Activated CD4-positive, alpha-beta T cell treated with anti-CD3 and anti-CD28 coated beads, Interleukin-10, Interleukin-2, amounts not matched to agents 100 ng/mL and 50 ng/mL, durations not matched to agents 16 hours and 8 hours (primary cell): ENCODE data around the gene SLC10A1.

Experiments
- DNase-seq: peaks from one replicate; pipeline ENCODE4 v3.0.0-alpha.2; 2020

SLC10A1 gene

GRCh38 chr14:69807192-69807591 lies 10.2 kb upstream of the SLC10A1 start:
- DNase-seq = no peak

GRCh38 chr14:69804902-69805301 lies 7.9 kb upstream of the SLC10A1 start:
- no peak for DNase-seq

GRCh38 chr14:69803753-69804152 lies 6.7 kb upstream of the SLC10A1 start:
- no peak for DNase-seq

GRCh38 chr14:69798339-69798735 lies 1.3 kb upstream of the SLC10A1 start:
- no peak for DNase-seq

- DNase-seq = no peak
These were observed 715 bp upstream of the SLC10A1 start for GRCh38 chr14:69797573-69798338.

GRCh38 chr14:69795691-69796090 lies 1.4 kb downstream of the SLC10A1 start:
- DNase-seq = no peak

- DNase-seq = no peak
These were observed 2.2 kb downstream of the SLC10A1 start for GRCh38 chr14:69794791-69795190.

- DNase-seq = no peak
These were observed 4.1 kb downstream of the SLC10A1 start for GRCh38 chr14:69792887-69793421.

- no peak for DNase-seq
These were observed 7.9 kb downstream of the SLC10A1 start for GRCh38 chr14:69789118-69789640.

- no peak for DNase-seq
These were observed 10.4 kb downstream of the SLC10A1 start for GRCh38 chr14:69786603-69787002.

- DNase-seq = no peak
These were observed 12.1 kb downstream of the SLC10A1 start for GRCh38 chr14:69784942-69785341.

- DNase-seq = no peak
These were observed 16.1 kb downstream of the SLC10A1 start for GRCh38 chr14:69780952-69781351.

GRCh38 chr14:69780092-69780491 lies 16.9 kb downstream of the SLC10A1 start:
- no peak for DNase-seq

- no peak for DNase-seq
These were observed 18.0 kb downstream of the SLC10A1 start for GRCh38 chr14:69779088-69779487.

GRCh38 chr14:69776875-69777453 lies 20.1 kb downstream of the SLC10A1 start:
- DNase-seq = no peak

GRCh38 chr14:69775012-69775411 lies 22.0 kb downstream of the SLC10A1 start:
- no peak for DNase-seq

- DNase-seq = no peak
These were observed 23.3 kb downstream of the SLC10A1 start for GRCh38 chr14:69773571-69774276.

- DNase-seq = no peak
These were observed 24.7 kb downstream of the SLC10A1 start for GRCh38 chr14:69772082-69773017.

- no peak for DNase-seq
These were observed 25.9 kb downstream of the SLC10A1 start for GRCh38 chr14:69771136-69771535.

GRCh38 chr14:69770559-69770958 lies 26.5 kb downstream of the SLC10A1 start:
- DNase-seq = no peak

- no peak for DNase-seq
These were observed 27.4 kb downstream of the SLC10A1 start for GRCh38 chr14:69769623-69770022.

- no peak for DNase-seq
These were observed 28.2 kb downstream of the SLC10A1 start for GRCh38 chr14:69768873-69769272.
